ENCODE data around the gene CLRN3.

The CLRN3 gene

GRCh38 chr10:127845756-127846155 lies 47.0 kb downstream of the CLRN3 start:
- no peak for DNase-seq

GRCh38 chr10:127840884-127841283 lies 51.9 kb downstream of the CLRN3 start:
- no peak for DNase-seq

- DNase-seq: no peak
These were observed 55.8 kb downstream of the CLRN3 start for GRCh38 chr10:127836966-127837365.

GRCh38 chr10:127836176-127836575 lies 56.6 kb downstream of the CLRN3 start:
- no peak for DNase-seq

DNA sequence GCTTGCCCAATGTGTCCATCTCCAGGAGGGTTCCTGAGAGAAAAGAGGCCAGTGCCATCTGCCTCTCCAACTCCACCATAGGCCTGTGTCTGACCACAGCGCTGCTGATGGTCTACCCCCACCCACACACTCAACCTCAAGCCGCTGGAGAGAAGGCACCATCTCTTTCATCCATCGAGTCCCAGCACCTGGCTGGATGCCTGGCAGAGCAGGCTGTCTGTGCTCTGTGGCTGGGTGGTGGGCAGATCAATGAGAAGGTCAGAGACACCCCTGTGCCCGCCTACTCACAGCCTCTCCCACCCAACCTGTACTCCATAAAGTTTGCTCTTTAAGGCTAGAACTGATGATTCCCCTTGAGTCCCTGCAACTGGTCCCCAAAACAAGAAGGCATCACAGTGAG lies 58.0 kb downstream of the CLRN3 start:
- no peak for DNase-seq

GRCh38 chr10:127834221-127834620 lies 58.5 kb downstream of the CLRN3 start:
- no peak for DNase-seq

GRCh38 chr10:127833804-127834203 lies 58.9 kb downstream of the CLRN3 start:
- DNase-seq: no peak

DNA sequence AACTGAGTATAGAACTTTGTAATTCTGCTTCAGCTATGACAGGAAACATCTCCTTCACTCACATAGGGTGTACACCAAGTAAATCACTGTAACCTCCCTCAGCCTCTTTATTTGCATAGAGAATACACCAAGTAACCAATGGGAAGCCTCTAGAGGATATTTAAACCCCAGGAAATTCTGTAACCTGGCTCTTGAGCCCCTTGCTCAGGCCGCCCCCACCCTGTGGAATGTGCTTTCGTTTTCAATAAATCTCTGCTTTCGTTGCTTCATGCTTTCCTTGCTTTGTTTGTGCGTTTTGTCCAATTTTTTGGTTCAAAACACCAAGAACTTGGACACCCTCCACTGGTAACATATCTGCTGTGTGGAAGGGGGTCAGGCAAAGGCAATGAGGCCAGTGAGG lies 60.2 kb downstream of the CLRN3 start:
- DNase-seq: no peak

- no peak for DNase-seq
These were observed 62.3 kb downstream of the CLRN3 start for GRCh38 chr10:127830414-127830813.
